ENCODE measurements around the gene SEPTIN11.

Gene SEPTIN11

GRCh38 chr4:76965866-76966579 lies 16.5 kb downstream of the SEPTIN11 start:
- no peak for TF ChIP-seq CTCF (IDR thresholded peaks at IDR 0.05; ENCODE audit: extremely low read depth, insufficient read depth, missing control alignments)
- in situ Hi-C loops (cut with MboI; ENCODE audit: low pct_unique_long_range_greater_than_20kb, low sequenced_read_pairs, unreplicated experiment) = no loop called here

GRCh38 chr4:76968937-76969336 lies 19.4 kb downstream of the SEPTIN11 start:
- in situ Hi-C loops (cut with MboI; ENCODE audit: low pct_unique_long_range_greater_than_20kb, low sequenced_read_pairs, unreplicated experiment) = no loop called here
- DNase-seq (ENCODE audit: low spot score) = no peak
- TF ChIP-seq CTCF (IDR thresholded peaks at IDR 0.05; ENCODE audit: extremely low read depth, insufficient read depth, missing control alignments) = no peak

More at GRCh38 chr4:76965866-76966579, 16.5 kb downstream of the SEPTIN11 start:
- no peak for DNase-seq (ENCODE audit: low spot score)

- in situ Hi-C loops (cut with MboI; ENCODE audit: low pct_unique_long_range_greater_than_20kb, low sequenced_read_pairs, unreplicated experiment) = no loop called here
- no peak for TF ChIP-seq CTCF (IDR thresholded peaks at IDR 0.05; ENCODE audit: extremely low read depth, insufficient read depth, missing control alignments)
- DNase-seq (ENCODE audit: low spot score) = no peak
Measured at GRCh38 chr4:76969495-76969894, 19.9 kb downstream of the SEPTIN11 start.

DNA sequence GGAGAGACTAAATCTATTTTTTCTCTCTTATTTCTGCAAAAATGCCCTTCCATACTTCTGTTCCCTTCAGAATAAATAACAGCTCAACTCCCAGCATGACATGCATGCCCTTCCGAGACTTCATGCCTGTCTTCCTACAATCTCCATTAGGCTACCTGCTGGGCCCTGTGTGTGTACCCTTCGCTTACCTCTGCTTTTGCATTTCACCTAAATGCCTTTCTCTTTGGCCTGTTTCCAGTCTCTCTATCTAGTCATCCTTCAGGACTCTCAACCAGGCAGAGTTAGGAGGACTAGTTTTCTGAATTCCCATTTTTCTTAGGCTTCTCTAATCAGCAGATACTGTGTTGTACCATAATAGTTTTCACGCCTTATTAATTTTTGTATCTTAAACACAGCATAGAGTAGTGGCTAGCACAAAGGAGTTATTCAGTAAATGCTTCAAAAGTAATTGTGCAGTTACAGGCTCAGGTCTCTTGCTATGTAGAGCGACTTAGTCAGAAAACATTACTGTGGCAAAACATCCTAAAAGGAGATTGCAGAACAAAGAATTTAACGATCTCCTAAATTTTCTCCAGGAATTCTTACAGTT lies 20.5 kb downstream of the SEPTIN11 start:
- no peak for DNase-seq (ENCODE audit: low spot score)
- no peak for TF ChIP-seq CTCF (IDR thresholded peaks at IDR 0.05; ENCODE audit: extremely low read depth, insufficient read depth, missing control alignments)
- in situ Hi-C loops (cut with MboI; ENCODE audit: low pct_unique_long_range_greater_than_20kb, low sequenced_read_pairs, unreplicated experiment) = no loop called here

- in situ Hi-C loops (cut with MboI; ENCODE audit: low pct_unique_long_range_greater_than_20kb, low sequenced_read_pairs, unreplicated experiment) = no loop called here
- DNase-seq (ENCODE audit: low spot score) = no peak
- no peak for TF ChIP-seq CTCF (IDR thresholded peaks at IDR 0.05; ENCODE audit: extremely low read depth, insufficient read depth, missing control alignments)
Measured at GRCh38 chr4:76972306-76972705, 22.8 kb downstream of the SEPTIN11 start.

- no peak for TF ChIP-seq CTCF (IDR thresholded peaks at IDR 0.05; ENCODE audit: extremely low read depth, insufficient read depth, missing control alignments)
- DNase-seq (ENCODE audit: low spot score) = no peak
- in situ Hi-C loops (cut with MboI; ENCODE audit: low pct_unique_long_range_greater_than_20kb, low sequenced_read_pairs, unreplicated experiment) = no loop called here
Measured at GRCh38 chr4:76974150-76974549, 24.6 kb downstream of the SEPTIN11 start.
